SK-N-MC (cell line): Measurements from ENCODE around the gene GABRD.

Experiments used
- EZH2 ChIP-seq: fragments of 200-600 bp; sonication (generic); IDR thresholded peaks from one replicate; pipeline ENCODE4 v1.6.1; 2017; ENCODE audit warnings: antibody characterized with exemption
- POLR2AphosphoS5 ChIP-seq: IDR thresholded peaks from 2 replicates; pipeline ENCODE4 v1.6.1; 2012; ENCODE audit warnings: mild to moderate bottlenecking, low read depth, low read length, borderline replicate concordance

GRCh38 chr1:2045468-2046173, 26.5 kb downstream of the GABRD start:
- TF ChIP-seq EZH2 (no peak), POLR2AphosphoS5 (no peak)
